Measurements from ENCODE around the gene DLG2. TPM values are rescaled to one million over a fixed set of nuclear protein-coding genes. Genes with fewer than 3 reads are reported as not detected.

DLG2 gene
- total RNA-seq, 1 donor from 2014 or later = 2.8 TPM

- DNase-seq (ENCODE audit: low spot score) = no peak
Measured at GRCh38 chr11:85572056-85572455, 55.1 kb downstream of the DLG2 start.

- no peak for DNase-seq (ENCODE audit: low spot score)
Measured at GRCh38 chr11:85569525-85569924, 57.6 kb downstream of the DLG2 start.

GRCh38 chr11:85558411-85558810, 68.7 kb downstream of the DLG2 start:
- no peak for DNase-seq (ENCODE audit: low spot score)

- no peak for DNase-seq (ENCODE audit: low spot score)
Measured at GRCh38 chr11:85551881-85552280, 75.3 kb downstream of the DLG2 start.

- DNase-seq (ENCODE audit: low spot score) = no peak
Measured at GRCh38 chr11:85541683-85542082, 85.5 kb downstream of the DLG2 start.

GRCh38 chr11:85540635-85541205, 86.4 kb downstream of the DLG2 start:
- no peak for DNase-seq (ENCODE audit: low spot score)

- DNase-seq (ENCODE audit: low spot score) = no peak
Measured at GRCh38 chr11:85540181-85540580, 87.0 kb downstream of the DLG2 start.

- no peak for DNase-seq (ENCODE audit: low spot score)
Measured at GRCh38 chr11:85539740-85540139, 87.4 kb downstream of the DLG2 start.

GRCh38 chr11:85539029-85539689, 88.0 kb downstream of the DLG2 start:
- no peak for DNase-seq (ENCODE audit: low spot score)

- DNase-seq (ENCODE audit: low spot score) = no peak
Measured at GRCh38 chr11:85536438-85536837, 90.7 kb downstream of the DLG2 start.

- no peak for DNase-seq (ENCODE audit: low spot score)
Measured at GRCh38 chr11:85534806-85535205, 92.3 kb downstream of the DLG2 start.

- no peak for DNase-seq (ENCODE audit: low spot score)
Measured at GRCh38 chr11:85531191-85531897, 95.8 kb downstream of the DLG2 start.

GRCh38 chr11:85530634-85531033, 96.5 kb downstream of the DLG2 start:
- DNase-seq (ENCODE audit: low spot score) = no peak

- DNase-seq (ENCODE audit: low spot score) = no peak
Measured at GRCh38 chr11:85526564-85526963, 100.6 kb downstream of the DLG2 start.

- DNase-seq (ENCODE audit: low spot score) = no peak
Measured at GRCh38 chr11:85525686-85526085, 101.5 kb downstream of the DLG2 start.

GRCh38 chr11:85517272-85517671, 109.9 kb downstream of the DLG2 start:
- DNase-seq (ENCODE audit: low spot score) = no peak

- no peak for DNase-seq (ENCODE audit: low spot score)
Measured at GRCh38 chr11:85495918-85496317, 131.2 kb downstream of the DLG2 start.

GRCh38 chr11:85494396-85494795, 132.7 kb downstream of the DLG2 start:
- DNase-seq (ENCODE audit: low spot score) = no peak

- DNase-seq (ENCODE audit: low spot score) = no peak
Measured at GRCh38 chr11:85485902-85486301, 141.2 kb downstream of the DLG2 start.

GRCh38 chr11:85483861-85484260, 143.3 kb downstream of the DLG2 start:
- no peak for DNase-seq (ENCODE audit: low spot score)

- DNase-seq (ENCODE audit: low spot score) = no peak
Measured at GRCh38 chr11:85481862-85482261, 145.3 kb downstream of the DLG2 start.

- no peak for DNase-seq (ENCODE audit: low spot score)
Measured at GRCh38 chr11:85475660-85476517, 151.3 kb downstream of the DLG2 start.

Data from mesenteric fat pad (tissue), 1 donor.